RWPE1 (cell line): ENCODE results near the gene BIRC3.
A peak's percentile ranks its signal among the peaks of the same experiment; 100 is the strongest.

ENCODE experiments used
- CTCF ChIA-PET: fragments of 350-600 bp; sonication (Branson Sonifier 250); formaldehyde crosslinking; extraction: SDS; loops from one replicate; lab custom pipeline; 2021; lab: Yijun Ruan, JAX
- POLR2A ChIA-PET: fragments of 400-600 bp; formaldehyde crosslinking; extraction: SDS; loops from one replicate; lab custom pipeline; 2020; ENCODE audit warnings: antibody characterized with exemption; ENCODE audit not compliant: low non-redundant PET; lab: Yijun Ruan, JAX
- DNase-seq: peaks from one replicate; pipeline ENCODE4 v3.0.0; 2012; ENCODE audit warnings: low spot score
- H3K27ac ChIP-seq: fragments of 450-650 bp; 2 replicates; pipeline ENCODE4 v1.5.1; 2017
- TF ChIP-seq, protein P1 (sequence below): fragments of 450-650 bp; conservative IDR thresholded peaks from 2 replicates; pipeline ENCODE4 v1.5.1; 2017; ENCODE audit warnings: low read depth, mild to moderate bottlenecking

The BIRC3 gene

GRCh38 chr11:102304686-102305085, 12.6 kb upstream of the BIRC3 start:
- H3K27ac ChIP-seq: no peak overlapping the region
- no peak for DNase-seq
- TF ChIP-seq, protein P1, sequence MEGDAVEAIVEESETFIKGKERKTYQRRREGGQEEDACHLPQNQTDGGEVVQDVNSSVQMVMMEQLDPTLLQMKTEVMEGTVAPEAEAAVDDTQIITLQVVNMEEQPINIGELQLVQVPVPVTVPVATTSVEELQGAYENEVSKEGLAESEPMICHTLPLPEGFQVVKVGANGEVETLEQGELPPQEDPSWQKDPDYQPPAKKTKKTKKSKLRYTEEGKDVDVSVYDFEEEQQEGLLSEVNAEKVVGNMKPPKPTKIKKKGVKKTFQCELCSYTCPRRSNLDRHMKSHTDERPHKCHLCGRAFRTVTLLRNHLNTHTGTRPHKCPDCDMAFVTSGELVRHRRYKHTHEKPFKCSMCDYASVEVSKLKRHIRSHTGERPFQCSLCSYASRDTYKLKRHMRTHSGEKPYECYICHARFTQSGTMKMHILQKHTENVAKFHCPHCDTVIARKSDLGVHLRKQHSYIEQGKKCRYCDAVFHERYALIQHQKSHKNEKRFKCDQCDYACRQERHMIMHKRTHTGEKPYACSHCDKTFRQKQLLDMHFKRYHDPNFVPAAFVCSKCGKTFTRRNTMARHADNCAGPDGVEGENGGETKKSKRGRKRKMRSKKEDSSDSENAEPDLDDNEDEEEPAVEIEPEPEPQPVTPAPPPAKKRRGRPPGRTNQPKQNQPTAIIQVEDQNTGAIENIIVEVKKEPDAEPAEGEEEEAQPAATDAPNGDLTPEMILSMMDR: no peak
- CTCF ChIA-PET: no interaction called here
- POLR2A ChIA-PET: no interaction called here

DNA sequence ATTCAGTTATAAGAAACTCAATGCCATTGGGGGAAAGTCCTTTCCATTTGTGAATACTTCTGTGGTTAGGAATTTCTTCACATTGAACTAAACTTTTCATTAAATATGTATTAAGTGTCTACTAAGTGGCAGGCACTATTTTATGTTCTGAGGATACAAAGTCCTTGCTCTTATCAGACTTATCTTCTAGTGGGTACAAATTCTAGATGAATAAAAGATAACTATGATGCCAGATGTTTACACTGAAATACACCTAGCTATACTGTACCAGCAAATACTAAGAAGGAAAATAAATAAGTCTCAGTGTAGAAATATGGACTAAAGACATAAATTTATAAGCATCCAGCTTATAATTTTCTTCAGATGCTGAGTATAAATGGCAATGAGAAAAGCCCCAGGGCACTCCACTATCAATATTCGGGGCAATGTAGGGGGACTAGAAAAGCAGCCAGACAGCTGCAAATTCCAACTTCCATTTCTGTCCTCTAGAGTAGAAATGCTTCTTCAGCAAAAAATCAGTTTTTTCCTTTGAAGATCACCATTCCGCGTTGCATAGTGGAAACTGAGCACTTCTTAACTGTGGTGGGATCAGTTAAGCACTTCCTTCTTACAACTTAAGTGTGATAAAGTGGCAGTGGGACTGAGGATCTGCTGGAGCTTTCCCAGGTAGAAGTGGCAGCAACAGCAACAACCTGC, 11.8 kb upstream of the BIRC3 start:
- DNase-seq: no peak
- ChIA-PET POLR2A (no interaction called here), CTCF (interaction anchor here (0.6 to 1.0 kb wide), 4 partner anchors 11 to 121 kb away, joined by 3 to 4 read pairs (median 4); no protein-coding TSS in a partner anchor)
- TF ChIP-seq, protein P1: no peak
- H3K27ac ChIP-seq: peak overlapping the region; percentile 97

GRCh38 chr11:102306048-102306597, 11.2 kb upstream of the BIRC3 start:
- TF ChIP-seq, protein P1: no peak
- POLR2A ChIA-PET: no interaction called here
- H3K27ac ChIP-seq: peak overlapping the region; percentile 97
- DNase-seq: peak; percentile 98
- CTCF ChIA-PET: interaction anchor here (0.6 to 1.0 kb wide), 5 partner anchors 12 to 583 kb away, joined by 3 to 4 read pairs (median 3); no protein-coding TSS in a partner anchor

GRCh38 chr11:102306817-102307726, 10.2 kb upstream of the BIRC3 start:
- peak overlapping the region; percentile 97 for H3K27ac ChIP-seq
- DNase-seq: no peak
- POLR2A ChIA-PET: no interaction called here
- CTCF ChIA-PET: interaction anchor here (0.6 to 1.0 kb wide), 2 partner anchors 13 to 110 kb away, joined by 3 read pairs; no protein-coding TSS in a partner anchor
- TF ChIP-seq, protein P1: no peak

DNA sequence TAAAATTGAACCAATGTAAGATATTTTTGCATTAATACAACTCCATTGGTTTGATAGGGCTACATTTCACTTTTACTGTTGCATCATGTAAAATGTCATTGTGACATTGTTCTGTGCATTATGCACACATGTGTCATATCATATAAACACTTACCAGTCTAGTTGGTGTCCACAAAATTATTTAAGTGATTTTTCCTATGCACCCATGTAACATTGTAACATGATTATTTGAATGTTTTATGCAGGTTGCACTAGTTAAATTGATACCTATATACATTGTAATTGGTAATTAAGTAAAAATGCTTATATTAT, 9.6 kb upstream of the BIRC3 start:
- POLR2A ChIA-PET: no interaction called here
- CTCF ChIA-PET: interaction anchor here (0.6 kb wide), 1 partner anchor 110 kb away, joined by 3 read pairs; no protein-coding TSS in a partner anchor
- TF ChIP-seq, protein P1: no peak
- no peak for DNase-seq
- no peak overlapping the region; the same call in 1 of the 2 replicates for H3K27ac ChIP-seq
